Measurements from ENCODE around the gene SEMA3C. TPM values are rescaled to one million over a fixed set of nuclear protein-coding genes. Genes with fewer than 3 reads are reported as not detected.

Gene SEMA3C
- total and polyA plus RNA-seq, 10 donors, result 1.1 to 53.7 (median 13.0) TPM

GRCh38 chr7:80907612-80908011 lies 11.2 kb downstream of the SEMA3C start:
- 74 to 84% (median 77%) methylated on average over 4 of the region's 4 CpGs for WGBS, 5 donors
- Histone ChIP-seq H3K27me3 (replicated peaks in 1 of 7) (no peaks in the 10 kb centered on the region), H3K36me3 (no peaks in the 10 kb centered on the region), H3K27ac (no peak overlapping the region), H3K4me3 (no peak overlapping the region), H3K9me3 (no peaks in the 10 kb centered on the region), H3K4me1 (no peaks in the 10 kb centered on the region)
- TF ChIP-seq CTCF (IDR thresholded peaks at IDR 0.05 in 8 of 11, conservative IDR thresholded peaks at IDR 0.05 in 3 of 11), result no peak
- no peak for TF ChIP-seq POLR2AphosphoS5 (IDR thresholded peaks at IDR 0.05)
- no peak for TF ChIP-seq POLR2A (IDR thresholded peaks at IDR 0.05)
- intact Hi-C loops (cut with DNase I; ENCODE audit: low total_unique reads), result no loop called here
- no peak for DNase-seq

- TF ChIP-seq POLR2A (IDR thresholded peaks at IDR 0.05) (no peak), POLR2AphosphoS5 (IDR thresholded peaks at IDR 0.05) (no peak), CTCF (IDR thresholded peaks at IDR 0.05 in 8 of 11, conservative IDR thresholded peaks at IDR 0.05 in 3 of 11) (no peak)
Observed at GRCh38 chr7:80907141-80907601, 11.7 kb downstream of the SEMA3C start.

GRCh38 chr7:80905334-80905733 lies 13.5 kb downstream of the SEMA3C start:
- WGBS, 5 donors, result 61 to 76% (median 75%) methylated on average over 3 of the region's 3 CpGs
- Histone ChIP-seq H3K9me3 (no peaks in the 10 kb centered on the region), H3K27ac (no peak overlapping the region), H3K27me3 (replicated peaks in 1 of 7) (no peaks in the 10 kb centered on the region), H3K36me3 (no peaks in the 10 kb centered on the region), H3K4me1 (no peaks in the 10 kb centered on the region), H3K4me3 (no peak overlapping the region)
- no peak for DNase-seq
- no peak for TF ChIP-seq CTCF (IDR thresholded peaks at IDR 0.05 in 8 of 11, conservative IDR thresholded peaks at IDR 0.05 in 3 of 11)
- TF ChIP-seq POLR2AphosphoS5 (IDR thresholded peaks at IDR 0.05), result no peak
- no peak for TF ChIP-seq POLR2A (IDR thresholded peaks at IDR 0.05)
- intact Hi-C loops (cut with DNase I; ENCODE audit: low total_unique reads), result no loop called here

More at GRCh38 chr7:80907141-80907601, 11.7 kb downstream of the SEMA3C start:
- DNase-seq, result no peak
- Histone ChIP-seq H3K27ac (no peak overlapping the region), H3K4me3 (no peak overlapping the region), H3K4me1 (no peaks in the 10 kb centered on the region), H3K36me3 (no peaks in the 10 kb centered on the region), H3K9me3 (no peaks in the 10 kb centered on the region), H3K27me3 (replicated peaks in 1 of 7) (no peaks in the 10 kb centered on the region)
- 72 to 91% (median 84%) methylated on average over 4 of the region's 4 CpGs for WGBS, 5 donors
- intact Hi-C loops (cut with DNase I; ENCODE audit: low total_unique reads), result no loop called here

GRCh38 chr7:80902716-80903308 lies 16.0 kb downstream of the SEMA3C start:
- Histone ChIP-seq H3K27me3 (replicated peaks in 1 of 7) (no peaks in the 10 kb centered on the region), H3K36me3 (no peaks in the 10 kb centered on the region), H3K4me3 (no peak overlapping the region), H3K9me3 (no peaks in the 10 kb centered on the region), H3K4me1 (no peaks in the 10 kb centered on the region), H3K27ac (no peak overlapping the region)
- TF ChIP-seq POLR2A (IDR thresholded peaks at IDR 0.05) (no peak), CTCF (IDR thresholded peaks at IDR 0.05 in 8 of 11, conservative IDR thresholded peaks at IDR 0.05 in 3 of 11) (no peak), POLR2AphosphoS5 (IDR thresholded peaks at IDR 0.05) (no peak)
- WGBS, 5 donors, result 84 to 94% (median 89%) methylated on average over 6 of the region's 6 CpGs
- DNase-seq, result no peak
- intact Hi-C loops (cut with DNase I; ENCODE audit: low total_unique reads), result no loop called here

Data from spleen (tissue), 11 donors.